ENCODE results near the gene CTAGE6.
"Not testable (repeated sequence)": the region's sequence is repeated elsewhere in the genome, so short reads cannot be mapped to it uniquely, and the experiment has no call there.

GRCh38 chr7:143714581-143715454 lies 42.7 kb downstream of the CTAGE6 start:
- TF ChIP-seq CTCF (IDR thresholded peaks at IDR 0.05; ENCODE audit: insufficient read depth, low read length); SPI1 (IDR thresholded peaks at IDR 0.05; ENCODE audit: borderline replicate concordance, low read depth): not testable (repeated sequence)

Measured in HL-60 (cell line).